ENCODE measurements around the gene NCBP3. TPM values are rescaled to one million over a fixed set of nuclear protein-coding genes. Genes with fewer than 3 reads are reported as not detected.

NCBP3 gene
- total RNA-seq, 1 donor, result 21.4 TPM

GRCh38 chr17:3826191-3826590 is 19.9 kb downstream of the NCBP3 start:
- Histone ChIP-seq H3K79me2 (ENCODE audit: insufficient read depth, low read length) (peaks cover 6% of the 10 kb centered on the region), H3K9me3 (ENCODE audit: low read depth, low read length) (no peaks in the 10 kb centered on the region), H3K4me1 (ENCODE audit: insufficient read depth, low read length) (no peaks in the 10 kb centered on the region), H3K4me3 (ENCODE audit: insufficient read depth, low read length) (no peak overlapping the region), H3K27me3 (ENCODE audit: insufficient read depth, low read length) (no peaks in the 10 kb centered on the region), H2AFZ (ENCODE audit: low read length) (no peak overlapping the region), H4K20me1 (ENCODE audit: insufficient read depth, low read length) (no peaks in the 10 kb centered on the region), H3K36me3 (ENCODE audit: insufficient read depth, low read length) (peaks cover 60% of the 10 kb centered on the region), H3K27ac (ENCODE audit: low read depth, low read length) (no peak overlapping the region), H3K4me2 (ENCODE audit: insufficient read depth, low read length) (no peak overlapping the region)
- TF ChIP-seq CTCF (IDR thresholded peaks at IDR 0.05; ENCODE audit: extremely low read depth, low read depth, low read length), result no peak
- DNase-seq (ENCODE audit: insufficient read length, low spot score, missing footprints), result no peak

GRCh38 chr17:3821101-3821500 is 24.9 kb downstream of the NCBP3 start:
- H3K9me3 ChIP-seq (ENCODE audit: low read depth, low read length), result no peaks in the 10 kb centered on the region
- no peak overlapping the region for H3K4me3 ChIP-seq (ENCODE audit: insufficient read depth, low read length)
- H3K27me3 ChIP-seq (ENCODE audit: insufficient read depth, low read length), result no peaks in the 10 kb centered on the region
- no peak for DNase-seq (ENCODE audit: insufficient read length, low spot score, missing footprints)
- H3K4me2 ChIP-seq (ENCODE audit: insufficient read depth, low read length), result no peak overlapping the region
- H2AFZ ChIP-seq (ENCODE audit: low read length), result no peak overlapping the region
- no peak for TF ChIP-seq CTCF (IDR thresholded peaks at IDR 0.05; ENCODE audit: extremely low read depth, low read depth, low read length)
- H4K20me1 ChIP-seq (ENCODE audit: insufficient read depth, low read length), result no peaks in the 10 kb centered on the region
- H3K4me1 ChIP-seq (ENCODE audit: insufficient read depth, low read length), result no peaks in the 10 kb centered on the region
- no peaks in the 10 kb centered on the region for H3K79me2 ChIP-seq (ENCODE audit: insufficient read depth, low read length)
- H3K27ac ChIP-seq (ENCODE audit: low read depth, low read length), result no peak overlapping the region
- peaks cover 78% of the 10 kb centered on the region for H3K36me3 ChIP-seq (ENCODE audit: insufficient read depth, low read length)

- no peak for DNase-seq (ENCODE audit: insufficient read length, low spot score, missing footprints)
- no peak overlapping the region for H3K27ac ChIP-seq (ENCODE audit: low read depth, low read length)
These were observed 27.3 kb downstream of the NCBP3 start for GRCh38 chr17:3818786-3819185.

More at GRCh38 chr17:3818786-3819185, 27.3 kb downstream of the NCBP3 start:
- Histone ChIP-seq H3K79me2 (ENCODE audit: insufficient read depth, low read length) (no peaks in the 10 kb centered on the region), H3K36me3 (ENCODE audit: insufficient read depth, low read length) (peaks cover 79% of the 10 kb centered on the region), H4K20me1 (ENCODE audit: insufficient read depth, low read length) (no peaks in the 10 kb centered on the region), H3K9me3 (ENCODE audit: low read depth, low read length) (no peaks in the 10 kb centered on the region), H3K27me3 (ENCODE audit: insufficient read depth, low read length) (no peaks in the 10 kb centered on the region), H3K4me2 (ENCODE audit: insufficient read depth, low read length) (no peak overlapping the region), H3K4me1 (ENCODE audit: insufficient read depth, low read length) (no peaks in the 10 kb centered on the region), H3K4me3 (ENCODE audit: insufficient read depth, low read length) (no peak overlapping the region), H2AFZ (ENCODE audit: low read length) (no peak overlapping the region)
- no peak for TF ChIP-seq CTCF (IDR thresholded peaks at IDR 0.05; ENCODE audit: extremely low read depth, low read depth, low read length)

Data from osteoblast (primary cell).